Measurements from ENCODE around the gene POLR3E. TPM values are rescaled to one million over a fixed set of nuclear protein-coding genes. Genes with fewer than 3 reads are reported as not detected.
A peak's percentile ranks its signal among the peaks of the same experiment; 100 is the strongest.

Gene POLR3E
- total RNA-seq, 1 donor from 2014 or later = 56.6 TPM

DNA sequence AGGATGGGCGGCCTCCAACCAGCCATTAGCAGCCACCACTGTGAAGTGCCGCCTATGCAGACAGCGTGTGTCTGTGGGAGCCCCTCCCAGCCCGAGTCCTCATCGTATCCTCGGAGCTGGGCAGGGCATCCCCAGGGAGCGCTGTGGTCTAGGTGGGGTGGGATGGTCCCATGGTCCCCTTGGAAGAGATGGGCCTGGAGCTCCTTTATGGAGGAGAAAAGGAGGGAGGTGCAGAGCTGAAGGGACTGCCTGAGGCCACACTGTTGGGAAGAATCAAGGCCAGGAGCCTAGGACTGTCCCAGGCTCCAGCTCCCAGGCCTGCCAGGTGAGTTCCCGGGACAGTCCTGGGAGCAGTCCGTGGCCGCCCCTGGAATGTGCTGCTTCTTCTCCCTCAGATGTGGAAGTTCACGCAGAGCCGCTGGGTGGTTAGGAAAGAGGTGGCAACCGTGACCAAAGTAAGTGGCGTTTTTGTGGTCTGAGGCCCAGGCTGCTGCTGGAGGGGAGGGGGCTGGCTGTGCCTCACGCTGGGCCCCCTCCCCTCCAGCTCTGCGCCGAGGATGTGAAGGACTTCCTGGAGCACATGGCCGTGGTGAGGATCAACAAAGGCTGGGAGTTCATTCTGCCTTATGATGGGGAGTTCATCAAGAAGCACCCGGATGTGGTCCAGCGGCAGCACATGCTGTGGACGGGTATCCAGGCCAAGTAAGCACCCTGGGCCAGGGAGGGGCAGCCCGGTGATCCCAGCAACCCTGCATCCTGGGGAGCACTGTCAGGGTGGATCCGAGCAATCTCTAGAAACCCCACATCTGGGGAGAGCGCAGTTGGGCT lies 27.0 kb downstream of the POLR3E start:
- TF ChIP-seq CTCF (conservative IDR thresholded peaks at IDR 0.05) = no peak
- H3K9me3 Mint-ChIP-seq = no peaks in the 10 kb centered on the region
- no peak overlapping the region for H3K27ac Mint-ChIP-seq

GRCh38 chr16:22324787-22325597 lies 27.8 kb downstream of the POLR3E start:
- no peaks in the 10 kb centered on the region for H3K9me3 Mint-ChIP-seq
- no peak overlapping the region for H3K27ac Mint-ChIP-seq
- H3K4me3 Mint-ChIP-seq = no peak overlapping the region
- H3K27me3 Mint-ChIP-seq = no peaks in the 10 kb centered on the region
- DNase-seq (ENCODE audit: extremely low spot score, unreplicated experiment) = no peak
- H3K36me3 Mint-ChIP-seq = peaks cover 4% of the 10 kb centered on the region
- no peaks in the 10 kb centered on the region for H3K4me1 Mint-ChIP-seq (ENCODE audit: unreplicated experiment)
- TF ChIP-seq CTCF (conservative IDR thresholded peaks at IDR 0.05) = no peak

More for the DNA sequence above, 27.0 kb downstream of the POLR3E start:
- Mint-ChIP-seq H3K4me1 (ENCODE audit: unreplicated experiment) (no peaks in the 10 kb centered on the region), H3K27me3 (no peaks in the 10 kb centered on the region), H3K4me3 (no peak overlapping the region), H3K36me3 (peaks cover 4% of the 10 kb centered on the region)
- DNase-seq (ENCODE audit: extremely low spot score, unreplicated experiment) = peak; percentile 50

DNA sequence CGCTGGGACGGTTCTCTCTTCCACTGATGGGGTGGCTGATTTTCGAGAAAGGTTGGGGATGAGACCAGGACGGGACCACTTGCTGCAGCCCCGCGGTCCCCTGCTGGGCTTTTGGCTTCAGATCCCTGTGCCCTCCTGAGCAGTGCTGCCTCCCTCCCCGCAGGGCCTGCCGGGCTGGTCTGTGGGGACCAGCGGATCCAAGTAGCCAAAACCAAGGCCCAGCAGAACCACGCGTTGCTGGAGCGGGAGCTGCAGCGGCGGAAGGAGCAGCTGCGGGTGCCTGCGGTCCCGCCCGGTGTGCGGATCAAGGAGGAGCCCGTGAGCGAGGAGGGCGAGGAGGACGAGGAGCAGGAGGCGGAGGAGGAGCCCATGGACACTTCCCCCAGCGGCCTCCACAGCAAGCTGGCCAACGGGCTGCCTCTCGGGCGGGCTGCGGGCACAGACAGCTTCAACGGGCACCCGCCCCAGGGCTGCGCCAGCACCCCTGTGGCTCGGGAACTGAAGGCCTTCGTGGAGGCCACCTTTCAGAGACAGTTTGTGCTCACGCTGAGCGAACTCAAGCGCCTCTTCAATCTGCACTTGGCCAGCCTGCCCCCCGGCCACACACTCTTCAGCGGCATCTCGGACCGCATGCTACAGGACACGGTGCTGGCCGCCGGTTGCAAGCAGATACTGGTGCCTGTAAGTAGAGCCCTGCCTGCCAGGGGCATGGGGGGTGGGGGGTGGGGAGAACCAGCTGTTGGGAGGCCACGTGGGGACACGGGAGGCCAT lies 28.6 kb downstream of the POLR3E start:
- Mint-ChIP-seq H3K27ac (no peak overlapping the region), H3K9me3 (no peaks in the 10 kb centered on the region), H3K36me3 (peaks cover 4% of the 10 kb centered on the region), H3K4me1 (ENCODE audit: unreplicated experiment) (no peaks in the 10 kb centered on the region), H3K27me3 (no peaks in the 10 kb centered on the region), H3K4me3 (no peak overlapping the region)
- TF ChIP-seq CTCF (conservative IDR thresholded peaks at IDR 0.05) = no peak
- DNase-seq (ENCODE audit: extremely low spot score, unreplicated experiment) = no peak

DNA sequence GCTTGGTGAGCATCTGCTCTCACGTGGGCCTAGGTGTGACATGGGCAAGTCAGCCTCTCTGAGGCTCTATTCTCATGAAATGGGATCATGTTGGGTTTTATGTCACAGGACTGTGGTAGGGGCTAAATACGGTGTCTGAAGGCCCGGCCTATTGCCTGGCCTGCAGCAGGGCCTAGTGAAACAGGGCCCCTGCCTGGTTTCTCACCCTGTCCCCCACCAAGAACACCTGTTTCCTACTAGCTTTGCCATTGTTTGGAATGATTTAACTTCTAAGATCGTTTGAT lies 29.1 kb downstream of the POLR3E start:
- no peak for DNase-seq (ENCODE audit: extremely low spot score, unreplicated experiment)
- Mint-ChIP-seq H3K4me3 (no peak overlapping the region), H3K4me1 (ENCODE audit: unreplicated experiment) (no peaks in the 10 kb centered on the region), H3K27me3 (no peaks in the 10 kb centered on the region), H3K27ac (no peak overlapping the region), H3K9me3 (no peaks in the 10 kb centered on the region), H3K36me3 (peaks cover 2% of the 10 kb centered on the region)
- no peak for TF ChIP-seq CTCF (conservative IDR thresholded peaks at IDR 0.05)

DNA sequence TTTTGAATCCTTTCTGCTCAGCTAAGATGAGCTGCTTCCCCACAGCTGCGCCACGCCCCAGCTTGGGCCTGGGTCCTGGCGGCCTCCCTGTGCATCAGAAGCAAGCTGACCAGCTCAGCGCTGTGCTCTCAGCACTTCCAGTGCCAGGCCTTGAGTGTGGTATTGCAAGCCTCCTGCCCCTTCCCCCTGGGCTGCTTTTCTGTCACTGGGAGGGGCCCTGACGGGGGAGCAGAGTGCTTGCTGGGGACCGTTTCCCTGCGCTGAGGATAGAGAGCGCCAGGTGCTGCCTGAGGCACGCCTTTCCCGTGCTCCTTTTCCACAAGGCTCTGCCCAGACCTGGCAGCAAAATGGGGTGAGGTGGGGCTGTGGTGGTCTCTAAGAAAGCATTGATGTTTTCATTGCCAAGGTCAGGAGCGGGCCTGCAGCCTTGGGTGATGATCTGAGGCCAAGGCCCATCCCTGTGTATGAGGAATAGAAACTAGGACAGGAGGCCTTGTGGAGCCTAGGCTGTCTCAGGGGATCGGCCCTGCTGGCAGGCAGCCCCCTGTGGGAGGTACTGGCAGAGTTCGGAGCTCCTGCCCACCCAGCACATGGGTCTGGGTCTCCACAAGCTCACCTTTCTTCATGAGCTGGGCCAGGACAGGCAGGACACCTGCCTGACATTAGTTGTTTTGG lies 29.7 kb downstream of the POLR3E start:
- Mint-ChIP-seq H3K4me1 (ENCODE audit: unreplicated experiment) (no peaks in the 10 kb centered on the region), H3K9me3 (no peaks in the 10 kb centered on the region), H3K27me3 (no peaks in the 10 kb centered on the region), H3K27ac (no peak overlapping the region), H3K4me3 (no peak overlapping the region), H3K36me3 (peaks cover 8% of the 10 kb centered on the region)
- no peak for TF ChIP-seq CTCF (conservative IDR thresholded peaks at IDR 0.05)
- DNase-seq (ENCODE audit: extremely low spot score, unreplicated experiment) = no peak
